OCI-LY3 (cell line): Measurements from ENCODE around the gene SLC29A3.

Source experiments
- EZH2phosphoT487 ChIP-seq: fragments of 200-600 bp; shearing (Covaris generic); IDR thresholded peaks from 2 replicates; pipeline ENCODE4 v1.6.1; 2018; ENCODE audit warnings: antibody characterized with exemption, mixed run types, low read depth
- TF ChIP-seq, protein P1 (sequence below): fragments of 200-600, 300-600 bp; sonication (generic); IDR thresholded peaks from 2 replicates; pipeline ENCODE4 v1.5.1; 2014; ENCODE audit warnings: antibody characterized with exemption, low read length, low read depth

DNA sequence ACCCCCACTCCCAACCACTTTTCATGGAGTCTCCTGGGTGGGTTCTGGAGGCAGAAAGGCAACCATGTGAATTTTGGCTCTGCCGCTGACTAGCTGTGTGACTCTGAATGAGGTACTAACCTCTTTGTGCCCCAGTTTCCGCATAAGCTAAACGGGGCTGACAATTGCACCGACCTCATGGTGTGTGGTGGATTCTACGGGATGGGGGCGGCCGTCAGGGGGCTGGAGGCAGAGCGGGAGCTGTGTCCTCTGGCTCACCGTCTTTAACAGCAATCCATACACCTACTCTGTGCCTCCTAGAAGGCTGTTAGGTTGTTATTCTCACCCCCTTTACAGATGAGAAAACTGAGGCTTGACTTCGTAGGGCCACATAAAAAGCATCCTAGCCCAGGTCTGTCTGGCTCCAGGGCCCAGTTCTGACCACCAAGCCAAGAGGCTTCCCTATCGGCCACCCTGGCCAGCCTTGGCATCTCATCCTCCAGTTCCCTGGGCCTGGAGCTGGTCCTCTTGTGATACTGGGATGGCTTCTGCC, 4.3 kb upstream of the SLC29A3 start:
- no peak for TF ChIP-seq EZH2phosphoT487
- TF ChIP-seq, protein P1, sequence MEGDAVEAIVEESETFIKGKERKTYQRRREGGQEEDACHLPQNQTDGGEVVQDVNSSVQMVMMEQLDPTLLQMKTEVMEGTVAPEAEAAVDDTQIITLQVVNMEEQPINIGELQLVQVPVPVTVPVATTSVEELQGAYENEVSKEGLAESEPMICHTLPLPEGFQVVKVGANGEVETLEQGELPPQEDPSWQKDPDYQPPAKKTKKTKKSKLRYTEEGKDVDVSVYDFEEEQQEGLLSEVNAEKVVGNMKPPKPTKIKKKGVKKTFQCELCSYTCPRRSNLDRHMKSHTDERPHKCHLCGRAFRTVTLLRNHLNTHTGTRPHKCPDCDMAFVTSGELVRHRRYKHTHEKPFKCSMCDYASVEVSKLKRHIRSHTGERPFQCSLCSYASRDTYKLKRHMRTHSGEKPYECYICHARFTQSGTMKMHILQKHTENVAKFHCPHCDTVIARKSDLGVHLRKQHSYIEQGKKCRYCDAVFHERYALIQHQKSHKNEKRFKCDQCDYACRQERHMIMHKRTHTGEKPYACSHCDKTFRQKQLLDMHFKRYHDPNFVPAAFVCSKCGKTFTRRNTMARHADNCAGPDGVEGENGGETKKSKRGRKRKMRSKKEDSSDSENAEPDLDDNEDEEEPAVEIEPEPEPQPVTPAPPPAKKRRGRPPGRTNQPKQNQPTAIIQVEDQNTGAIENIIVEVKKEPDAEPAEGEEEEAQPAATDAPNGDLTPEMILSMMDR = no peak
